ENCODE measurements around the gene LRRFIP1.
A peak's percentile ranks its signal among the peaks of the same experiment; 100 is the strongest.

GRCh38 chr2:237591141-237591881 lies 36.1 kb upstream of the LRRFIP1 start:
- TF ChIP-seq POLR2A (IDR thresholded peaks at IDR 0.05) (no peak), EP300 (IDR thresholded peaks at IDR 0.05) (peak in 1 of 2 donors; percentile 26)
